ENCODE measurements around the gene SAPCD2. TPM values are rescaled to one million over a fixed set of nuclear protein-coding genes. Genes with fewer than 3 reads are reported as not detected.

The SAPCD2 gene
- total and polyA plus RNA-seq, 9 of the 15 experiments (the other 6 are each of a cell fraction or from before 2014, with no cell fraction given), result 3.4 to 91.8 (median 18.8) TPM

GRCh38 chr9:137029058-137029936, 41.1 kb downstream of the SAPCD2 start:
- DNase-seq (ENCODE audit: extremely low read depth in 1 of 4, low spot score in 3 of 4) (peak; percentile 78 to 89 (median 80)), ATAC-seq (peak; percentile 93), FAIRE-seq (peak; percentile 89)
- peak overlapping the region; percentile 86 for H3K4me2 ChIP-seq (ENCODE audit: insufficient read depth, low read length)
- H3K4me3 ChIP-seq, result peak overlapping the region; percentile 66
- no peaks in the 10 kb centered on the region for H3K9me1 ChIP-seq (ENCODE audit: control insufficient read depth, insufficient read depth, low read length)
- in situ Hi-C loops (cut with MboI) (no loop called here), intact Hi-C loops (cut with micrococcal nuclease) (loop anchor here (1.0 to 2.0 kb wide), 2 partner anchors 84 to 242 kb away; partner anchors contain the start of genes C8G and FBXW5)
- peak overlapping the region in 1 of 2 experiments; percentile 92; a peak in 2 of 4 replicates for H3K9ac ChIP-seq (ENCODE audit: insufficient read depth in 1 of 2, low read depth in 2 of 2, low read length in 2 of 2)
- no peaks in the 10 kb centered on the region for H3K9me3 ChIP-seq (replicated peaks; ENCODE audit: control insufficient read depth, insufficient read depth, low read depth, low read length)
- H3K27me3 ChIP-seq (ENCODE audit: control insufficient read depth in 2 of 2, insufficient read depth in 2 of 2, low read length in 2 of 2), result no peaks in the 10 kb centered on the region
- peaks cover 3% of the 10 kb centered on the region; the same call in 1 of the 3 replicates for H3K79me2 ChIP-seq (ENCODE audit: control insufficient read depth, insufficient read depth, low read length)
- no TSS peak for BruUV-seq (replicated peaks)
- ChIA-PET POLR2A (interaction anchor here (0.6 to 1.0 kb wide), 5 partner anchors 8 to 611 kb away, joined by 3 to 4 read pairs (median 3); no protein-coding TSS in a partner anchor), CTCF (ENCODE audit: low intra/inter-chr PET ratio) (interaction anchor here (0.9 to 3.0 kb wide), 5 partner anchors 15 to 245 kb away, joined by 3 to 17 read pairs (median 4); partner anchors contain the start of gene TMEM141)
- H3K27ac ChIP-seq (ENCODE audit: extremely low read depth, low read depth, low read length), result no peak overlapping the region
- H2AFZ ChIP-seq (ENCODE audit: low read depth, low read length), result 0 out of 2 replicates have a peak overlapping the region, but pooled peaks have one; percentile 93
- H4K20me1 ChIP-seq (replicated peaks; ENCODE audit: control insufficient read depth, insufficient read depth, low read length), result no peaks in the 10 kb centered on the region
- WGBS (ENCODE audit: insufficient coverage, low coverage, missing lambda C conversion rate), result 17% methylated on average over 19 of the region's 19 CpGs
- H3K4me1 ChIP-seq (replicated peaks in 1 of 2; ENCODE audit: control insufficient read depth in 2 of 2, insufficient read depth in 2 of 2, low read length in 2 of 2), result peaks cover 9 to 84% of the 10 kb centered on the region in 2 experiments; a peak in 4 of 5 replicates
- H3K36me3 ChIP-seq (ENCODE audit: control insufficient read depth, insufficient read depth, low read length), result no peaks in the 10 kb centered on the region
- no peak for TF ChIP-seq ZNF584 (CRISPR knock-in tag; IDR thresholded peaks at IDR 0.05; ENCODE audit: low read depth)
- peak; percentile 54; the same call in 1 of the 2 replicates for TF ChIP-seq ZNF143 (CRISPR knock-in tag; IDR thresholded peaks at IDR 0.05)
- no peak for TF ChIP-seq TRIM25 (IDR thresholded peaks at IDR 0.05; ENCODE audit: borderline replicate concordance)
- no peak for TF ChIP-seq POLR2B (IDR thresholded peaks at IDR 0.05; ENCODE audit: low read depth, partially characterized antibody)
- peak; percentile 21; the same call in 1 of the 2 replicates for TF ChIP-seq ATF7 (IDR thresholded peaks at IDR 0.05)
- TF ChIP-seq RB1 (IDR thresholded peaks at IDR 0.05; ENCODE audit: low read depth), result peak; percentile 63; the same call in 1 of the 2 replicates
- no peak for TF ChIP-seq SMAD1 (IDR thresholded peaks at IDR 0.05; ENCODE audit: low read depth, low read length, partially characterized antibody)
- TF ChIP-seq TBP (optimal IDR thresholded peaks at IDR 0.05; ENCODE audit: low read depth, low read length), result peak; percentile 17
- TF ChIP-seq CTBP1 (IDR thresholded peaks at IDR 0.05; ENCODE audit: borderline replicate concordance), result peak; percentile 51; the same call in 1 of the 2 replicates
- peak; percentile 69 for TF ChIP-seq ZBTB7A (IDR thresholded peaks at IDR 0.05; ENCODE audit: borderline replicate concordance, control insufficient read depth, low read depth, low read length)
- no peak for TF ChIP-seq POLR2A (conservative IDR thresholded peaks at IDR 0.05)
- 0 out of 2 replicates have a peak, but pooled peaks have one; percentile 25 for TF ChIP-seq MBD2 (IDR thresholded peaks at IDR 0.05; ENCODE audit: borderline replicate concordance, low read depth)
- TF ChIP-seq STAT6 (CRISPR knock-in tag; IDR thresholded peaks at IDR 0.05), result 0 out of 2 replicates have a peak, but pooled peaks have one; percentile 76
- TF ChIP-seq RBM39 (optimal IDR thresholded peaks at IDR 0.05; ENCODE audit: low read depth, low read length), result peak; percentile 84
- TF ChIP-seq SREBF1 (IDR thresholded peaks at IDR 0.05; ENCODE audit: borderline replicate concordance, low read depth, low read length), result no peak
- peak in 1 of 2 experiments; percentile 75; a peak in 2 of 4 replicates for TF ChIP-seq RCOR1 (IDR thresholded peaks at IDR 0.05; ENCODE audit: borderline replicate concordance in 1 of 2, low read depth in 2 of 2, low read length in 2 of 2)
- TF ChIP-seq TSC22D4 (tag; IDR thresholded peaks at IDR 0.05), result no peak

All from K562 (cell line).